ENCODE results near the gene RDH5. TPM values are rescaled to one million over a fixed set of nuclear protein-coding genes. Genes with fewer than 3 reads are reported as not detected.

The RDH5 gene
- total and polyA plus RNA-seq, 9 donors, result 3.7 to 8.9 (median 5.9) TPM

DNA sequence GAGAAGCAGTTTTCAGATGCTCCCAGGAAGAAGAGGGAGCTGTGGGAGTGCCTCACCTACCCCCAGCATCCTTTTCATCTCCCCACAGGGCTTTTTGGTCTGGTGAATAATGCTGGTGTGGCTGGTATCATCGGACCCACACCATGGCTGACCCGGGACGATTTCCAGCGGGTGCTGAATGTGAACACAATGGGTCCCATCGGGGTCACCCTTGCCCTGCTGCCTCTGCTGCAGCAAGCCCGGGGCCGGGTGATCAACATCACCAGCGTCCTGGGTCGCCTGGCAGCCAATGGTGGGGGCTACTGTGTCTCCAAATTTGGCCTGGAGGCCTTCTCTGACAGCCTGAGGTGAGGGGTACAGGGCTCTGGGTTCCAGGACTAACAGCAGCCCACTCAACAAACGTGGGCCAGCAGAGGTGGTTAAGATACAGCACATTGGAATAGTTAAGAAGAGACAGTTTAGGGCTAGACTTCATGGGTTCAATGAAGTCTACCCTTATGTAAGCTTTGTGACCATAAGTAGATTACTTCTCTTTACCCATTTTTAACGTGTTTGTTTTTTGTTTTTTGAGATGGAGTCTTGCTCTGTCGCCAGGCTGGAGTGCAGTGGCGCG is 1.5 kb downstream of the RDH5 start:
- Histone ChIP-seq H3K27me3 (no peaks in the 10 kb centered on the region), H3K4me3 (no peak overlapping the region), H3K27ac (no peak overlapping the region), H3K4me1 (ENCODE audit: insufficient read depth) (peaks cover 8% of the 10 kb centered on the region), H3K36me3 (no peaks in the 10 kb centered on the region), H3K9me3 (no peaks in the 10 kb centered on the region)
- intact Hi-C loops (cut with DNase I), result no loop called here
- TF ChIP-seq EP300 (IDR thresholded peaks at IDR 0.05) (no peak), POLR2A (IDR thresholded peaks at IDR 0.05) (no peak)
- TF ChIP-seq, protein P1, sequence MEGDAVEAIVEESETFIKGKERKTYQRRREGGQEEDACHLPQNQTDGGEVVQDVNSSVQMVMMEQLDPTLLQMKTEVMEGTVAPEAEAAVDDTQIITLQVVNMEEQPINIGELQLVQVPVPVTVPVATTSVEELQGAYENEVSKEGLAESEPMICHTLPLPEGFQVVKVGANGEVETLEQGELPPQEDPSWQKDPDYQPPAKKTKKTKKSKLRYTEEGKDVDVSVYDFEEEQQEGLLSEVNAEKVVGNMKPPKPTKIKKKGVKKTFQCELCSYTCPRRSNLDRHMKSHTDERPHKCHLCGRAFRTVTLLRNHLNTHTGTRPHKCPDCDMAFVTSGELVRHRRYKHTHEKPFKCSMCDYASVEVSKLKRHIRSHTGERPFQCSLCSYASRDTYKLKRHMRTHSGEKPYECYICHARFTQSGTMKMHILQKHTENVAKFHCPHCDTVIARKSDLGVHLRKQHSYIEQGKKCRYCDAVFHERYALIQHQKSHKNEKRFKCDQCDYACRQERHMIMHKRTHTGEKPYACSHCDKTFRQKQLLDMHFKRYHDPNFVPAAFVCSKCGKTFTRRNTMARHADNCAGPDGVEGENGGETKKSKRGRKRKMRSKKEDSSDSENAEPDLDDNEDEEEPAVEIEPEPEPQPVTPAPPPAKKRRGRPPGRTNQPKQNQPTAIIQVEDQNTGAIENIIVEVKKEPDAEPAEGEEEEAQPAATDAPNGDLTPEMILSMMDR (IDR thresholded peaks at IDR 0.05), result no peak
- DNase-seq, result no peak
- 56 to 69% (median 62%) methylated on average over 14 of the region's 14 CpGs for WGBS, 3 donors

DNA sequence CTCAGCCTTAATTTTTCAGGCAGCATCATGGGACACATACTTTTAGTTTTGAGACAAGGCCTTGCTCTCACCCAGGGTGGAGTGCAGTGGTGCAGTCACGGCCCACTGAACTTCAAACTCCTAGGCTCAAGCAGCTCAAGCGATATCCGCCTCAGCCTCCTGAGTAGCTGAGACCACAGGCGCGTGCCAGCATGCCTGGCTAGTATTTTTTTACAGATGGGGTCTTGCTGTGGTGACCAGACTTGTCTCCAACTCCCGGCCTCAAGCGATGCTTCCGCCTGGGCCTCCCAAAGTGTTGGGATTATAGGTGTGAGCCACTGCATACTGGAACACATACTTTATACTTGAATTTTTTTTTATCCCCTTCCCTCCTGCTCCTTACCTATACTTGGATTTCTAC is 2.8 kb downstream of the RDH5 start:
- WGBS, 3 donors, result 88 to 95% (median 94%) methylated on average over 8 of the region's 8 CpGs
- DNase-seq, result peak in 3 of 5 donors; percentile 11 to 21 (median 21)
- peaks cover 12% of the 10 kb centered on the region for H3K4me1 ChIP-seq (ENCODE audit: insufficient read depth)

DNA sequence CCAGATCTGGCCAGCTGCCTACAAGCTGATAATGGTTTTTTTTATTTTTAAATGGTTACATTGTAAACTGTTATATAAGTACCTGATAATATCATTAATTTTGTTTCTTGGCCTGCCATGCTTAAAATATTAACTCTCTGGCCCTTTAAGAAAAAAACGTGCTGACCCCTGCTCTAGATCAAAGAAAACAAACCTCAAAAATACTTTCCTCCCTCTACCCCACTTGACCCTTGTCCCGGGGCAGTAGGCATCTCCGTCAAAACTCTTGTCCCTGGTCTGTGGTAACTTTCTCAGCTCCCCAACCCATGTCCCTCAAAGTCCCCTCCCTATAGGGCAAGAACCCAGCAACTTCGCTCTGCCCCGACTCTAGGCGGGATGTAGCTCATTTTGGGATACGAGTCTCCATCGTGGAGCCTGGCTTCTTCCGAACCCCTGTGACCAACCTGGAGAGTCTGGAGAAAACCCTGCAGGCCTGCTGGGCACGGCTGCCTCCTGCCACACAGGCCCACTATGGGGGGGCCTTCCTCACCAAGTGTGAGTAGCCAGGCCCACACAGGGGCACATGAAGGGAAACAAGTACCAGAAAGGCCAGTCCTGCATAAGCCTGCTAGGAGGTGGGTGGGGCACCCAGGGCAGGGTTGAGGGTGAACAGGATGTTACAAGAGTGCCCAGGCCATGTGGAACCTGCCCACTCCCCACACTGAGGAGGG is 3.5 kb downstream of the RDH5 start:
- Histone ChIP-seq H3K4me3 (no peak overlapping the region), H3K27ac (peak overlapping the region in 1 of 2 donors; percentile 16), H3K4me1 (ENCODE audit: insufficient read depth) (peaks cover 12% of the 10 kb centered on the region), H3K9me3 (no peaks in the 10 kb centered on the region), H3K27me3 (no peaks in the 10 kb centered on the region), H3K36me3 (no peaks in the 10 kb centered on the region)
- intact Hi-C loops (cut with DNase I), result no loop called here
- 25 to 36% (median 27%) methylated on average over 10 of the region's 10 CpGs for WGBS, 3 donors
- DNase-seq, result peak in 2 of 5 donors; percentile 17 to 24
- TF ChIP-seq POLR2A (IDR thresholded peaks at IDR 0.05) (no peak), EP300 (IDR thresholded peaks at IDR 0.05) (no peak)
- TF ChIP-seq, protein P1 (IDR thresholded peaks at IDR 0.05), result no peak

More for the DNA sequence above, 2.8 kb downstream of the RDH5 start:
- H3K9me3 ChIP-seq, result no peaks in the 10 kb centered on the region
- H3K27me3 ChIP-seq, result no peaks in the 10 kb centered on the region
- no peaks in the 10 kb centered on the region for H3K36me3 ChIP-seq
- intact Hi-C loops (cut with DNase I), result no loop called here
- TF ChIP-seq EP300 (IDR thresholded peaks at IDR 0.05), result no peak
- no peak for TF ChIP-seq POLR2A (IDR thresholded peaks at IDR 0.05)
- TF ChIP-seq, protein P1 (IDR thresholded peaks at IDR 0.05), result no peak
- no peak overlapping the region for H3K27ac ChIP-seq
- no peak overlapping the region for H3K4me3 ChIP-seq

DNA sequence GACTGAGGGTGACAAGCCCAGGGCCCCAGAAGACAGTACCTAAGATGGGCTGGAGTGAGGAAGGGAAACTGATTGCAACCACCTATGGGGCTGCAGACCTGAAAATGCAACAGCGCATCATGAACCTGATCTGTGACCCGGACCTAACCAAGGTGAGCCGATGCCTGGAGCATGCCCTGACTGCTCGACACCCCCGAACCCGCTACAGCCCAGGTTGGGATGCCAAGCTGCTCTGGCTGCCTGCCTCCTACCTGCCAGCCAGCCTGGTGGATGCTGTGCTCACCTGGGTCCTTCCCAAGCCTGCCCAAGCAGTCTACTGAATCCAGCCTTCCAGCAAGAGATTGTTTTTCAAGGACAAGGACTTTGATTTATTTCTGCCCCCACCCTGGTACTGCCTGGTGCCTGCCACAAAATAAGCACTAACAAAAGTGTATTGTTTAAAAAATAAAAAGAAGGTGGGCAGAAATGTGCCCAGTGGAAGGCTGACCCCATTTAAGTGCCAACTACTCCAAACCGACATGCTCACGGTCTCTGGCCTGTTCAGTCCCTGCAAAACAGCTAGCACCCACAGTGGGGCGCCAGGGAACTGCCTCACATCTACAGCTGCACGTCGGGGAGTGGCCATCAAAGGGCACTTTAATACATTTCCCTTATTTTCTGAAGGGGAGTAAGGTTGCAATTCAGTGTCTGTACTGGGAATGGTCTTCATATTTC is 4.2 kb downstream of the RDH5 start:
- H3K9me3 ChIP-seq, result no peaks in the 10 kb centered on the region
- intact Hi-C loops (cut with DNase I), result no loop called here
- peak in 4 of 5 donors; percentile 44 to 72 (median 57) for DNase-seq
- H3K27me3 ChIP-seq, result no peaks in the 10 kb centered on the region
- TF ChIP-seq EP300 (IDR thresholded peaks at IDR 0.05) (no peak), POLR2A (IDR thresholded peaks at IDR 0.05) (no peak)
- TF ChIP-seq, protein P1 (IDR thresholded peaks at IDR 0.05), result peak; percentile 6 to 31 (median 14)
- peaks cover 10% of the 10 kb centered on the region for H3K4me1 ChIP-seq (ENCODE audit: insufficient read depth)
- 48 to 57% (median 52%) methylated on average over 11 of the region's 11 CpGs for WGBS, 3 donors
- no peak overlapping the region for H3K4me3 ChIP-seq
- H3K27ac ChIP-seq, result no peak overlapping the region
- H3K36me3 ChIP-seq, result no peaks in the 10 kb centered on the region
